ENCODE results near the gene ARF5.

Gene ARF5

GRCh38 chr7:127616724-127617123 is 28.5 kb downstream of the ARF5 start:
- no peak for DNase-seq (ENCODE audit: low read depth, low spot score)
- in situ Hi-C loops (cut with HindIII; ENCODE audit: low sequenced_read_pairs), result no loop called here
- no peak overlapping the region for H3K4me3 ChIP-seq (ENCODE audit: low read depth, low read length)
- TF ChIP-seq CTCF (IDR thresholded peaks at IDR 0.05; ENCODE audit: low read depth, low read length), result no peak

GRCh38 chr7:127618042-127618441 is 29.8 kb downstream of the ARF5 start, which contains the start of gene PAX4:
Gene PAX4 (minus strand): TSS chr7:127618142. CDS start chr7:127615928, 2,214 bp downstream.
- H3K4me3 ChIP-seq (ENCODE audit: low read depth, low read length), result no peak within 1 kb of the TSS
- no peak for DNase-seq (ENCODE audit: low read depth, low spot score)
- in situ Hi-C loops (cut with HindIII; ENCODE audit: low sequenced_read_pairs), result no loop called here
- no peak for TF ChIP-seq CTCF (IDR thresholded peaks at IDR 0.05; ENCODE audit: low read depth, low read length)

- DNase-seq (ENCODE audit: low read depth, low spot score), result no peak
- in situ Hi-C loops (cut with HindIII; ENCODE audit: low sequenced_read_pairs), result no loop called here
- no peak overlapping the region for H3K4me3 ChIP-seq (ENCODE audit: low read depth, low read length)
- no peak for TF ChIP-seq CTCF (IDR thresholded peaks at IDR 0.05; ENCODE audit: low read depth, low read length)
Measured at GRCh38 chr7:127618775-127619174, 30.6 kb downstream of the ARF5 start.

- DNase-seq (ENCODE audit: low read depth, low spot score), result peak; percentile 4
- no peak for TF ChIP-seq CTCF (IDR thresholded peaks at IDR 0.05; ENCODE audit: low read depth, low read length)
- H3K4me3 ChIP-seq (ENCODE audit: low read depth, low read length), result no peak overlapping the region
- in situ Hi-C loops (cut with HindIII; ENCODE audit: low sequenced_read_pairs), result no loop called here
Measured at GRCh38 chr7:127619681-127620405, 31.6 kb downstream of the ARF5 start.

DNA sequence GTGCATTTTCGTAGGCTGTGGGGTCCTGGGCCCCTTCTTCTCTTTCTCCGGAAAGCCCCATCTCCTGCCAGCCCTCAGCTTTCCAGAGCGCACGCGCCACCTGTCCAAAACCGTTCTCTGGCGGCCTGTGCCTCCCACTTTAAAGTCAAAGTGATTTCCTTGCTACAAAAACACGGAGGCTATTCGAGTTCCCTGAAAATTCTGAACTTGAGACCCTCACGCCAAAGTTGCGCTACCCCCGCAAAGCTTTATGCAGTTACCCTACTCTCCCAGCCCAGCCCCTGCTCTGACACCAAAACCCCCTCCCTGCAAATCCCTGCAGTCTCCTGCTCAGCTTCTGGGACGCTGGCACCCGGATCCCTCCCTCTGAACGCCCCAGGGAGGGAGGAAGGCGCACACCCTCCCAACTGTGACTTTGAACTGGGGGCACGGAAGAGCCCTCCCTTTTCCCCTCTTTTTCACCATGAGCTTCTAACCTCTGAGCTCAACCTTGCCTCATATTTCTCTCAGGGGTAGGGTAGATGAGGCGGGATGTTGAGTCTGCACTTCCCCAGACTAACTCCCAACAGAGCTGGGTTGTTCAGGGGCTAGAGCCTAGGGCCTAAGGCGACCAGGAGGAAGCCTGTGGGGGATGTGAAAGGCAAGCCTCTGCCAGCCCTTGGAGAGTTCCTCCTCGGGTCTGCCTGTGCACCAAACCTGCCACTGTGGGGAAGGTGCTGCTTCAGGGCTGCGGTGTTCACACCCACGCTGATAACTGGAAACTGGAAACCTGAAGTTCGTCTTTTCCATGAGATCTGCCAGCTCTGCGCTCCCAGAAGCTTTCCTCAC is 32.4 kb downstream of the ARF5 start:
- in situ Hi-C loops (cut with HindIII; ENCODE audit: low sequenced_read_pairs), result no loop called here
- H3K4me3 ChIP-seq (ENCODE audit: low read depth, low read length), result no peak overlapping the region
- no peak for TF ChIP-seq CTCF (IDR thresholded peaks at IDR 0.05; ENCODE audit: low read depth, low read length)
- peak; percentile 6 for DNase-seq (ENCODE audit: low read depth, low spot score)

DNA sequence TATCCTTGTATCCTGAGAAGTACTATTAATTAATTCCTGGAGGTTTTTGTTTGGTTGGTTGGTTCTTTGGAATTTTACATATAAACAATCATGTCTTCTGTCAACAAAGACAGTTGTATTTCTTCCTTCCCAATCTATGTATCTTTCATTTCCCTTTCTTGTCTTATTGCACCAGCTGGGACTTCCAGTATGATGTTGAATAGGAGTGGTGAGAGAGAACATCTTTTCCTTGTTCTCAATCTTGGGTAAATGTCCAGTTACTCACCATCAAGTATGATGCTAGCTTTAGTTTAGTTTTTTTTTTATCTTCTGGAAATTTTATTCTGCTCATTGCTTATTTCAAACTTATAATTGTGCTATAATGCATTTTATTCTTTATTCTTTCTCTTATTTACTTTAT is 37.1 kb downstream of the ARF5 start:
- in situ Hi-C loops (cut with HindIII; ENCODE audit: low sequenced_read_pairs), result no loop called here
- H3K4me3 ChIP-seq (ENCODE audit: low read depth, low read length), result no peak overlapping the region
- TF ChIP-seq CTCF (IDR thresholded peaks at IDR 0.05; ENCODE audit: low read depth, low read length), result no peak
- no peak for DNase-seq (ENCODE audit: low read depth, low spot score)
